A673 (cell line): ENCODE data around the gene TPD52L1. TPM values are rescaled to one million over a fixed set of nuclear protein-coding genes. Genes with fewer than 3 reads are reported as not detected.

Experiments
- BruUV-seq: library from RNA; stranded (reverse); fragments of 400-500 nt; replicated peaks from 2 replicates; lab custom pipeline; 2021; lab: Mats Ljungman, UMichigan
- CTCF ChIA-PET: fragments of 300-600 bp; sonication (Branson Sonifier 250); formaldehyde crosslinking; loops from one replicate; lab custom pipeline; 2022; ENCODE audit warnings: antibody characterized with exemption; lab: Charles Lee
- POLR2A ChIA-PET: fragments of 300-600 bp; sonication (Branson Sonifier 250); formaldehyde crosslinking; loops from one replicate; lab custom pipeline; 2022; ENCODE audit warnings: antibody characterized with exemption; ENCODE audit not compliant: low non-redundant PET; lab: Charles Lee
- DNase-seq: peaks from one replicate; pipeline ENCODE4 v3.0.0-alpha.2; 2015; ENCODE audit warnings: low spot score
- H3K27ac ChIP-seq: fragments of 200-600 bp; sonication (generic); 2 replicates; pipeline ENCODE4 v1.5.1; 2016; ENCODE audit warnings: mixed run types, low read depth, mild to moderate bottlenecking, mixed read lengths, antibody characterized with exemption, low read length; ENCODE audit not compliant: poor library complexity, severe bottlenecking
- H3K27me3 ChIP-seq: fragments of 200-600 bp; sonication (generic); replicated peaks from 2 replicates; pipeline ENCODE4 v1.6.1; 2017; ENCODE audit warnings: mixed run types, low read depth, mild to moderate bottlenecking, mixed read lengths, antibody characterized with exemption, low read length; ENCODE audit not compliant: insufficient read depth, poor library complexity
- H3K36me3 ChIP-seq: fragments of 200-600 bp; sonication (generic); 2 replicates; pipeline ENCODE4 v1.6.1; 2016; ENCODE audit warnings: mixed run types, mild to moderate bottlenecking, mixed read lengths, antibody characterized with exemption, low read length; ENCODE audit not compliant: insufficient read depth, poor library complexity, severe bottlenecking
- H3K4me1 ChIP-seq: fragments of 200-600 bp; sonication (generic); 2 replicates; pipeline ENCODE4 v1.6.1; 2017; ENCODE audit warnings: mixed run types, mild to moderate bottlenecking, mixed read lengths, antibody characterized with exemption, low read length; ENCODE audit not compliant: insufficient read depth, poor library complexity, severe bottlenecking
- H3K4me3 ChIP-seq: fragments of 200-600 bp; sonication (generic); 2 replicates; pipeline ENCODE4 v1.5.1; 2016; ENCODE audit warnings: low read depth, mixed run types, mild to moderate bottlenecking, mixed read lengths, low read length; ENCODE audit not compliant: poor library complexity, severe bottlenecking
- H3K9me3 ChIP-seq: fragments of 200-600 bp; sonication (generic); 2 replicates; pipeline ENCODE4 v1.6.1; 2016; ENCODE audit warnings: mixed run types, low read depth, mild to moderate bottlenecking, mixed read lengths, antibody characterized with exemption, low read length; ENCODE audit not compliant: poor library complexity, severe bottlenecking
- EZH2 ChIP-seq: fragments of 200-600 bp; sonication (generic); IDR thresholded peaks from 2 replicates; pipeline ENCODE4 v1.6.1; 2017; ENCODE audit warnings: borderline replicate concordance, low read depth, mild to moderate bottlenecking, mixed read lengths, antibody characterized with exemption, low read length; ENCODE audit not compliant: poor library complexity, severe bottlenecking
- intact Hi-C: fragments of 100-400 bp; cut with micrococcal nuclease; formaldehyde crosslinking; loops from one replicate; pipeline ENCODE4 v1.10.0; 2022; ENCODE audit not compliant: unreplicated experiment
- total RNA-seq: library from RNA; stranded (reverse); gene quantifications from 2 replicates; pipeline ENCODE4 v1.2.3, GENCODE V29; 2021
- TF ChIP-seq, protein P1 (sequence below): fragments of 300-800, 200-600 bp; sonication (generic); conservative IDR thresholded peaks from 2 replicates; pipeline ENCODE4 v1.5.1; 2017; ENCODE audit warnings: low read depth, mild to moderate bottlenecking, antibody characterized with exemption, low read length, moderate library complexity, mixed read lengths

The TPD52L1 gene
- total RNA-seq, 1 experiment from 2014 or later, result 2.0 TPM

DNA sequence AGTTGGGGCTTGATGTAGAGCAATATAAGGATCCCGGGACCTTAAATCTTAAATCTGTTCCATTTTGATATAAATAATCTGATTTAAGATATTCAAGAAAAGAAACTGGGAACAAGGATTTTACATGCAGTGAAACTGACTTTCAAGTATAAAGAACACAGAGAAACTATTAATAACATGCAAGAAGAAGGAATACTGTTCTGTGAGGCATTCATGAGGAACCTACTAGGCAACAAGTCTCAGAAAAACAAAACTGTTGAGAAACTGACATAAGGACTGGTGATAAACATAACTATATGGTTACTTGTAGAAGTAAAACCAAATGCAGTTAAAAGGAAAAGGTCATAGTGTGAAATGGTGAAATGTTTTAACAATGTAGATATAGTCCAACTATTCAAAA is 132.4 kb downstream of the TPD52L1 start:
- no TSS peak for BruUV-seq
- Histone ChIP-seq H3K4me1 (no peaks in the 10 kb centered on the region), H3K36me3 (peaks cover 24% of the 10 kb centered on the region), H3K9me3 (peaks cover 9% of the 10 kb centered on the region), H3K4me3 (no peak overlapping the region), H3K27me3 (no peaks in the 10 kb centered on the region), H3K27ac (no peak overlapping the region)
- ChIA-PET POLR2A (no interaction called here), CTCF (no interaction called here)
- no peak for TF ChIP-seq EZH2
- TF ChIP-seq, protein P1, sequence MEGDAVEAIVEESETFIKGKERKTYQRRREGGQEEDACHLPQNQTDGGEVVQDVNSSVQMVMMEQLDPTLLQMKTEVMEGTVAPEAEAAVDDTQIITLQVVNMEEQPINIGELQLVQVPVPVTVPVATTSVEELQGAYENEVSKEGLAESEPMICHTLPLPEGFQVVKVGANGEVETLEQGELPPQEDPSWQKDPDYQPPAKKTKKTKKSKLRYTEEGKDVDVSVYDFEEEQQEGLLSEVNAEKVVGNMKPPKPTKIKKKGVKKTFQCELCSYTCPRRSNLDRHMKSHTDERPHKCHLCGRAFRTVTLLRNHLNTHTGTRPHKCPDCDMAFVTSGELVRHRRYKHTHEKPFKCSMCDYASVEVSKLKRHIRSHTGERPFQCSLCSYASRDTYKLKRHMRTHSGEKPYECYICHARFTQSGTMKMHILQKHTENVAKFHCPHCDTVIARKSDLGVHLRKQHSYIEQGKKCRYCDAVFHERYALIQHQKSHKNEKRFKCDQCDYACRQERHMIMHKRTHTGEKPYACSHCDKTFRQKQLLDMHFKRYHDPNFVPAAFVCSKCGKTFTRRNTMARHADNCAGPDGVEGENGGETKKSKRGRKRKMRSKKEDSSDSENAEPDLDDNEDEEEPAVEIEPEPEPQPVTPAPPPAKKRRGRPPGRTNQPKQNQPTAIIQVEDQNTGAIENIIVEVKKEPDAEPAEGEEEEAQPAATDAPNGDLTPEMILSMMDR, result no peak
- no peak for DNase-seq
- intact Hi-C loops, result no loop called here

GRCh38 chr6:125287718-125288117 is 134.1 kb downstream of the TPD52L1 start:
- intact Hi-C loops, result no loop called here
- POLR2A ChIA-PET, result no interaction called here
- CTCF ChIA-PET, result no interaction called here
- DNase-seq, result no peak
- Histone ChIP-seq H3K27ac (no peak overlapping the region), H3K4me3 (no peak overlapping the region), H3K36me3 (peaks cover 35% of the 10 kb centered on the region), H3K4me1 (no peaks in the 10 kb centered on the region), H3K9me3 (peaks cover 9% of the 10 kb centered on the region), H3K27me3 (no peaks in the 10 kb centered on the region)
- BruUV-seq, result no TSS peak
- TF ChIP-seq EZH2, result no peak
- TF ChIP-seq, protein P1, result no peak

DNA sequence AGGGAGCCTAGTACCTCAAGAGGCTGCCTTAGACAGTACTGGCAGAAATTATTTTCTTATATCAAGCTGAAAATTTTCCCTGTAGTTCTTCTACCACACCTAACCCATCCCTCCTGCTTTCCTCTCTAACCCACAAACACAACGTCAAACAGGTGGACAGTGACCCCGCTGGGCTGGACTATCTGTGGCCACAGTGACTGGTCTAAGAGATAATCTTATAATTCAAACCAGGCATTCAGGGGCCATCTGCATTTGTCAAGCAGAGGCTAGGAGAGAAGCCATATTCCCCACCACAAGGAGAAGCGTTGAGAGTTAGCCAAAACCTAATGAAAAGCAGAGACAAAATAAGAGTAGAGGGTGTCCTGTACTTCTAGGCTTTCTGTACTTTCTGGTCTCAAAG is 140.0 kb downstream of the TPD52L1 start:
- Histone ChIP-seq H3K36me3 (peaks cover 53% of the 10 kb centered on the region), H3K4me1 (no peaks in the 10 kb centered on the region), H3K27me3 (no peaks in the 10 kb centered on the region), H3K27ac (no peak overlapping the region), H3K9me3 (no peaks in the 10 kb centered on the region), H3K4me3 (no peak overlapping the region)
- TF ChIP-seq EZH2, result no peak
- TF ChIP-seq, protein P1, result no peak
- no peak for DNase-seq
- BruUV-seq, result no TSS peak
- CTCF ChIA-PET, result no interaction called here
- intact Hi-C loops, result no loop called here
- POLR2A ChIA-PET, result no interaction called here
